ENCODE results near the gene GJA3.

The GJA3 gene

DNA sequence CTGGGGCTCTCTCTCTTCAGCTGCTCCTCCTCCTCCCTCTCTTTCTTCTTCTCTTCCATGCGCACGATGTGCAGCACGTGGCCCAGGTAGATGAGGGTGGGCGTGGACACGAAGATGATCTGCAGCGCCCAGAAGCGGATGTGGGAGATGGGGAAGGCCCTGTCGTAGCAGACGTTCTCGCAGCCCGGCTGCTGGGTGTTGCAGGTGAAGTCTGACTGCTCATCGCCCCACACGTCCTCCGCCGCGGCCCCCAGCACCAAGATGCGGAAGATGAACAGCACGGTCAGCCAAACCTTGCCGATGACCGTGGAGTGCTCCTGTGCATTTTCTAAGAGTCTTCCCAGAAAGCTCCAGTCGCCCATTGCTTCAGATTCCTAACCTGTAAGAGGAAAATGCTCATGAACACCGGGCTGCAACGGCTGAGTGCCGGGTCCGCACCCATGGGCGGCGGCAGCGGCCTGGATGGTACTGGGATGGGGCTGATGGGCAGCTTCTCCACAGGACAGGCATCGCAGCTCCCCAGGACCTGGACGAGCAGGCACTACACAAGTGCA is 17.8 kb downstream of the GJA3 start:
- DNase-seq (ENCODE audit: low read depth): no peak
- TF ChIP-seq CTCF (IDR thresholded peaks at IDR 0.05; ENCODE audit: insufficient read depth, low read depth, low read length, missing control alignments): no peak
- no peak overlapping the region for H3K4me3 ChIP-seq (ENCODE audit: low read depth, low read length)

DNA sequence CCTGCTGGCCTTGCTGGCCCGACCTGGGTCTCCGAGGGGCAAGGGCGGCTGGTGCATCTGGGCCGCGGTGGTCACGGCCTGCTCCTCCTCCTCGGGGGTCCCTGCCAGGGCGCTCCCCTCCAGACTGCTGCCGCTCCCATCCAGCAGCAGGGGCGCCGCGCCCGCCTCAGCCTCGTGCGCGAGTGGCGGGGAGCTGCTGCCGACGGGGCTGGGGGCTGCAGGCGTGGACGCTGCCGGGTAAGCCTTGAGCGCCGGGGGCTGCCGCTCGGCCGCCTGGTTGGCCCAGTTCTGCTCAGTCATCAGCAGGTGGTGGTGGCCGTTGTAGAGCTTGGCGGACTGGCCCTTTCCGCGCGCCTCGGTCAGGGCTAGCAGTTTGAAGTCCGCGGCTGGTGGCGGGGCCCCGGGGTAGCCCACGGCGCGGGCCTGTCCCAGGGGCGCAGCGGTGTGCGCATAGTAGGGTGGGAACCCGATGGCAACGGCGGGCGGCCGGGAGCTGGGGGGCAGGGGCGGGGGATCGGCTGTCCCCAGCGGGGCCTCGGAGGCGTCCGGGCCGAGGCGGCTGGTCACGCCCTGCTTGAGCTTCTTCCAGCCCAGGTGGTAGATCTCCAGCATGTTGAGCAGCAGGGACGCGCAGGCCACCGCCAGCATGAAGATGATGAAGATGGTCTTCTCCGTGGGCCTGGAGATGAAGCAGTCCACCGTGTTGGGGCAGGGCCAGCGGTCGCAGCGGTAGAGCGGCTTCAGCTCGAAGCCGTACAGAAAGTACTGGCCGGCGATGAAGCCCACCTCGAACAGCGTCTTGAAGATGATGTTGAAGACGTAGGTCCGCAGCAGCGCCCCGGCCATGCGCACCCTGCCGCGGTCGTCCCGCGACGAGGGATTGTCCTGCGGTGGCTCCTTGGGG is 18.6 kb downstream of the GJA3 start:
- H3K4me3 ChIP-seq (ENCODE audit: low read depth, low read length): no peak overlapping the region
- TF ChIP-seq CTCF (IDR thresholded peaks at IDR 0.05; ENCODE audit: insufficient read depth, low read depth, low read length, missing control alignments): no peak
- DNase-seq (ENCODE audit: low read depth): no peak

GRCh38 chr13:20141238-20142022 is 19.4 kb downstream of the GJA3 start:
- no peak for DNase-seq (ENCODE audit: low read depth)
- H3K4me3 ChIP-seq (ENCODE audit: low read depth, low read length): no peak overlapping the region
- no peak for TF ChIP-seq CTCF (IDR thresholded peaks at IDR 0.05; ENCODE audit: insufficient read depth, low read depth, low read length, missing control alignments)

GRCh38 chr13:20140487-20140886 is 20.4 kb downstream of the GJA3 start:
- no peak for DNase-seq (ENCODE audit: low read depth)
- no peak overlapping the region for H3K4me3 ChIP-seq (ENCODE audit: low read depth, low read length)
- TF ChIP-seq CTCF (IDR thresholded peaks at IDR 0.05; ENCODE audit: insufficient read depth, low read depth, low read length, missing control alignments): no peak

- TF ChIP-seq CTCF (IDR thresholded peaks at IDR 0.05; ENCODE audit: insufficient read depth, low read depth, low read length, missing control alignments): no peak
- no peak overlapping the region for H3K4me3 ChIP-seq (ENCODE audit: low read depth, low read length)
- no peak for DNase-seq (ENCODE audit: low read depth)
Measured at GRCh38 chr13:20137875-20138274, 23.0 kb downstream of the GJA3 start.

GRCh38 chr13:20136781-20137703 is 23.8 kb downstream of the GJA3 start:
- peak; percentile 48 for DNase-seq (ENCODE audit: low read depth)
- H3K4me3 ChIP-seq (ENCODE audit: low read depth, low read length): no peak overlapping the region
- peak; percentile 24 for TF ChIP-seq CTCF (IDR thresholded peaks at IDR 0.05; ENCODE audit: insufficient read depth, low read depth, low read length, missing control alignments)
